HTR-8/SVneo (cell line): ENCODE measurements around the gene NAIP.
"Not testable (repeated sequence)": the region's sequence is repeated elsewhere in the genome, so short reads cannot be mapped to it uniquely, and the experiment has no call there.

ENCODE experiments used
- DNase-seq: peaks from one replicate; pipeline ENCODE4 v3.0.0; 2011; ENCODE audit warnings: low spot score, mixed read lengths; ENCODE audit not compliant: insufficient read length
- FAIRE-seq: peaks from 2 replicates; lab custom pipeline; 2011; peaks lifted over from hg19 to GRCh38; lab: Jason Lieb, UNC

NAIP gene

GRCh38 chr5:70925211-70925562 is 100.0 kb downstream of the NAIP start:
- FAIRE-seq, DNase-seq: not testable (repeated sequence)
